Left ventricle myocardium superior (tissue), 1 donor: ENCODE data around the gene TXNL4A. TPM values are rescaled to one million over a fixed set of nuclear protein-coding genes. Genes with fewer than 3 reads are reported as not detected.

ENCODE experiments used
- ATAC-seq: fragments of 200-7000 bp; cut with Tn5 transposase; one replicate; pipeline ENCODE4 v1.9.1; 2020; ENCODE audit warnings: mild to moderate bottlenecking, moderate library complexity
- DNase-seq: peaks from one replicate; pipeline ENCODE4 v3.0.0-alpha.2; 2020
- intact Hi-C: fragments of 100-400 bp; cut with micrococcal nuclease; formaldehyde crosslinking; loops from one replicate; pipeline ENCODE4 v1.11.0; 2022
- total RNA-seq: library from RNA; stranded (reverse); fragmentation: NEBNext Ultra II Directional; extraction: Animal tissue kit (Norgen Biotek cat#: 25700); gene quantifications from one replicate; pipeline ENCODE4 v1.2.1, GENCODE V29; 2021
- donor health status: DM: no; HTN: yes; CAD: no; lungs with severe emphysema.

Gene TXNL4A
- total RNA-seq, 1 donor from 2014 or later: 91.0 TPM

DNA sequence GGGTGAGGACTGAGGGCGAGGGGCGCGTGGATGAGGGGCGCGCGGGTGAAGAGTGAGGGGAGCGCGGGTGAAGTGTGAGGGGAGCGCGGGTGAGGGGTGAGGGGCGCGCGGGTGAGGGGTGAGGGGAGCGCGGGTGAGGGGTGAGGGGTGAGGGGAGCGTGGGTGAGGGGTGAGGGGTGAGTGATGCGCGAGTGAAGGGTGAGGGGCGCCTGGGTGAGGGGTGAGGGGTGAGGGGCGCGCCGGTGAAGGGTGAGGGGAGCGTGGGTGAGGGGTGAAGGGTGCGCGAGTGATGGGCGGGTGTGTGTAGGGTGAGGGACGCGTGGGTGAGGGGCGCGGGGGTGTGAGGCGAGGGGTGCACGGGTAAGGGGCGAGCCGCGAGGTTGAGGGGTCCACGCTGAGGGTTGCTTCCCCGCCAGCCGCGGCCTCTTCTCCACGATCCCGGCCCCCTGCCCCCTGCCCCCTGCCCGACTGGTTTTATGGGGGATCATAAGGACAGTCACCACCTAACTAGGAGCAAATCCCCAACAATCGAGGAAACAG lies 35.8 kb downstream of the TXNL4A start:
- intact Hi-C loops: no loop called here
- no peak for DNase-seq
- ATAC-seq: no peak

DNA sequence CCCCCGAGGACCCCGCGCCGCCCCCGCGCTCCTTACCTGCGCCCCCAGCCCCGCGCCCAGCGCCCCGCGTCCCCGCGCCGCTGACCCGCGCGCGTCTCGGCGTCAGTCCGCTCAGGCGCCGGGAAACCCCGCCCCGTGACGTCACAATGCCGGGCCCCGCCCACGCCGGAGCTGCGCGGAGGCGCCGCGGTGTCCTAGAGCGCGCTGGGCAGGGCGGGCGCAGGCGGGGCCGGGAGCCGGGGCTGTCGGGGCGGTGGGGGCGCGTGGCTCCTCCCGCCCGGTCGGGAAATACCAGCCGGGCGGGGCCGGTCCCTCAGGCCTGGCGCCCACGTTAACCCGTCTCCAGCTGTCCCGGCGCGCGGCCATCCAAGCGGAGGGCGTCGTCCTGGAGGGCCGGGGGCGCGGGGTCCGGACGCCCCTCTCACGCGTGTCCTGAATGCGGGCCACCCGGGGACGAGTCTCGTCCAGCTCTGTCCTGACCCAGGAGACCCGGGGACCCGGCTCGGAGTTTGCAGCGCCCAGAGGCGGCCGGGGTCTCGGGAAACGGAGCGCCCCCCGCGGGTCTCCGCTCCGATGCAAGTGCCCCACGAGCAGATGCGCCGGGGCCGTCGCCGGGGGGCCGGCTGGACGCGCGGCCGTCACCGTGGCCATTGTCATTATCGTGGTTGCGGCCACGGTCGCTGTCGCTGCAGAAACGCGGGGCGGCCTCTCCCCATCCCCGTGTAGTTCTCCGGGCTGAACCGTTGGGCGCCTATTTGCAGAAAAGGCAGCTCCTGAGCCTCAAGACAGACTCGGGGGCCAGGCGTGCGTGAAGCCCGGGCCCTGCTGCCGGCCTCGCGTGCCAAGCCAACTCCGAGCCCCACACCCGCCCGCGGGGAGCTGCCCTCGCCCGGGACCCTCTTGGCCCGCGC lies 36.6 kb downstream of the TXNL4A start, which contains the start of gene SLC66A2:
TSS of gene SLC66A2 (minus strand) at position 109 of the 911 bp plus-strand sequence. CDS start 727 bp downstream, outside the sequence.
- DNase-seq (peak; percentile 97), ATAC-seq (peak; percentile 93)
- intact Hi-C loops: no loop called here

DNA sequence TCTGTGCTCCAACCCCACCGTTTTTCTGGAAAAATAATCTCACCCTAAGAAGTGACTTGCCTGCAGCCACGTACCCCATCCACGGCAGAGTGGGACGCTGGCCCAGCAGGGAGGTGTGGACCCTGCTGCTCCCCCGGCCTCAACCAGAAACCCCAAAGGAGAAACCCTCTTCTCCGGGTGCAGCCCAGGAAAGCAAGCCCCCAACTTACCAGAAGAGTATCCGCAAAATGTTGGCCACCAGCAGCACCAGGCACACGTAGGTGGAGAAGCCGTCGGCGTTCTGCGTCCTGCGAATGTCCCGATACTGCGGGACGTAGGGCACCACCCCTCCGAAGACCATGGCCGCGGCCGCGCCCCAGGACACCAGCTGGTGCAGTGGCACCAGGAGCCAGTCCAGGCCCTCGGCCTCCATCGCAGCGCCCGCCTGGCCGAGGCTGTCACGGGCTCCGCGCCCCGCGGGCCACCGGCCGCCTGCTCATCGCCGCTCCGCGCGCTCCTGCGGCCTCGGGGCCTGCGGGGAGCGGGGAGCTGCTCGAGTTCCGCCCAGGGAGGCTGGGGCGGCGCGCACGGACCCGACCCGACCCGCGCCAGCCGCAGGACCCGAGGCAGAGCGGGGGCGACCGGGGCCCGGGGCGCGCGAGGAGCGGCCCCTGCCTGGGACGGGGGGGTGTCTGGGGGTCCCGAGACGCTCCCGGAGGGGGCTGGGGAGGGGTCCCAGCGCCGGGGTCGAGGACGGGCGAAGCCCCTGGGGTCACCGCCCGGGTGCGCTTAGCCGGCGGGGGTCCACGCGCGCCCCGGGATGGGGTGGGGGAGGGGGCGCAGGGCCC lies 37.6 kb downstream of the TXNL4A start:
- ATAC-seq (peak; percentile 36), DNase-seq (peak; percentile 62)
- intact Hi-C loops: no loop called here

DNA sequence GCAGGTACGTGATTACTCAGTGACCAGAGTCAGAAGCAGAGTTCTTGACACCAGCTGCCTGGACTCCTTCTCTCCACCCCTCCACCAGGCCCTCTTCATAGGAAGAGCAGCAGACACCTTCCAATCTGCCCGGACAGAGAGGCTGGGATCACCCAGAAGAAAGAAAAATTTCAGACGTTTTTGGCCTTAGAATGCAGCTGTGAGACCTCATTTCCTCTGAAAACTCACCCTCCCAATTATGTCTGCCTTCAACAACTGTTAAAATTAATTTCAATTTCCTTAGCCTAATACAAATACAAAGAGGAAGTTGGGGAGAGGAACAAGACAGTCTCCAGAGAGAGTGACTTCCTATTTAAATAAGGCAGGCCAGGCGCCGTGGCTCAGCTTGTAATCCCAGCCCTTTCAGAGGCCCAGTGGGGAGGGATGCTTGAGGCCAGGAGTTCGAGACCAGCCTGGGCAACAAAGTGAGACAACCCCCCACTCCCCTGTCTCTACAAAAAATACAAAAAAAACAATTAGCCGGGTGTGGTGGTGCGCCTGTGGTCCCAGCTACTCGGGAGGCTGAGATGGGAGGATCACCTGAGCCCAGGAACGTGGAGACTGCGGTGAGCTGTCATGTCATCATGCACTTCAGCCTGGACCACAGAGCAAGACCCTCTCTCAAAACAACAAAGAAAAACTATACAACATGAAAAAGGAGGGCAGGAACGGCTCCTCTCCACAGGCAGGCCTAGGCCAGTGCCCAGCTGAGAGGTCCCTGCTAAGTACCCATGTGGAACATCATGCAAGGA lies 38.5 kb downstream of the TXNL4A start:
- intact Hi-C loops: no loop called here
- ATAC-seq (peak; percentile 10), DNase-seq (peak; percentile 66)

DNA sequence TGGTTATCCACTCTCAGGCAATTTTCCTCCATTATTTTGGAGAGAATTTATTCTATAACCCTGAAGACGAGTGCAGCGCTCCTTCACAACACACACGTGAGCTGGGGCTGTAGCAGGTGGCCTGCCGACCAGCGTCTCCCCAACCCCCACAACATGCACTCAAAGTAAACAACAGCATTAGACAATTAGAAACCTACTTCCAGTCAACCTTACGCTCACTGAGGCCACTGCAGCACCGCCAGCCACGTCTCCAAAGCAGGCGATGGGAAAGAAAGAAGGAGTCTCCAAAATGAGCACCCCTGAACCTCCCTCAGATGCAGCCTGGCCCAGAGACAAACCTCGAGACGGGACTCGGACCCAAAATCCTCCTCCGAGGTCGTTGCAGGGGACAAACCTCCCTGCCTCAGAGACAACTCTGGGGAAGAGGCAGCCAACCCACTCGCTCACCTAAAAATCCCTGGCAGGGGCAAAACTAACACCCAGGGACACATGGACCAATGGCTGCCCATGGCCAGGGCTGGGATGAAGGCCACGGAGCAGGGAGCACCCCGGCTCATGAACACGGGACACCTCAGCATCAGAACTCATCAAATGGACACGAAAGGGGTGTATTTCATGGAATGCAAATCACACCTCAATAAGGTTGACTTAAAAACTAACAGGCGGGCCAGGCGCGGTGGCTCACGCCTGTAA lies 39.5 kb downstream of the TXNL4A start:
- no peak for DNase-seq
- intact Hi-C loops: no loop called here

DNA sequence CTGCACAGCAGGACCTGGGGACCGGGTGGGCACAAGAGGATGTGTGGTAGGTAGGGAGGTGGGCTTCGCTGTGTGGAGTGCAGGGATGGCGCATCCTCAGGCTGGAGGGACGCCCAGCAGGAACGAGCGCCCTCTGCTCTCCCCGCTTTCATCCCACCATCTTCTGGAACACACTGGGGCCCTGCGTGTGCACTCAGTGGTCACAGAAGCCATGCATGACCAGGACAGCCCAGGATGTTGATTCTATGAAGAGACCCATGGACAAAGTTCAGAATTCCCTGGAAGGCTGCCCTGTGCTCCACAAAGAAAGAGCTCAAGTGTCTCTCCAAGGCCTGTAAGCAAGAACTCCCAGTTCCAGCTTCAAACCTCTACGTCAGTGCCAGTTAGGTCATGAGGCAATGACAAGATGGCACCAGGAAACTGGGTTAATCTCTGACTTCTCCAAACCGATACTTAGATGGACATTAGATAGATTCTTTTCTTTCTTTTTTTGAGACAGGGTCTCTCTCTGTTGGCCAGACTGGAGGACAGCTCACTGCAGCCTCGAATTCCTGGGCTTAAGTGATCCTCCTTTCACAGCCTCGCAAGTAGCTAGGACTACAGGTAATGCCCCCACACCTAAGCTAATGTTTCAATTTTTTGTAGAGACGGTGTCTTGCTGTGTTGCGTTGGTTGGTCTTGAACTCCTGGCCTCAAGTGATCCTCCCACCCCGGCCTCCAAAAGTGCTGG lies 40.3 kb downstream of the TXNL4A start:
- DNase-seq: no peak
- intact Hi-C loops: no loop called here
- no peak for ATAC-seq

More for the DNA sequence above, 39.5 kb downstream of the TXNL4A start:
- ATAC-seq: no peak

DNA sequence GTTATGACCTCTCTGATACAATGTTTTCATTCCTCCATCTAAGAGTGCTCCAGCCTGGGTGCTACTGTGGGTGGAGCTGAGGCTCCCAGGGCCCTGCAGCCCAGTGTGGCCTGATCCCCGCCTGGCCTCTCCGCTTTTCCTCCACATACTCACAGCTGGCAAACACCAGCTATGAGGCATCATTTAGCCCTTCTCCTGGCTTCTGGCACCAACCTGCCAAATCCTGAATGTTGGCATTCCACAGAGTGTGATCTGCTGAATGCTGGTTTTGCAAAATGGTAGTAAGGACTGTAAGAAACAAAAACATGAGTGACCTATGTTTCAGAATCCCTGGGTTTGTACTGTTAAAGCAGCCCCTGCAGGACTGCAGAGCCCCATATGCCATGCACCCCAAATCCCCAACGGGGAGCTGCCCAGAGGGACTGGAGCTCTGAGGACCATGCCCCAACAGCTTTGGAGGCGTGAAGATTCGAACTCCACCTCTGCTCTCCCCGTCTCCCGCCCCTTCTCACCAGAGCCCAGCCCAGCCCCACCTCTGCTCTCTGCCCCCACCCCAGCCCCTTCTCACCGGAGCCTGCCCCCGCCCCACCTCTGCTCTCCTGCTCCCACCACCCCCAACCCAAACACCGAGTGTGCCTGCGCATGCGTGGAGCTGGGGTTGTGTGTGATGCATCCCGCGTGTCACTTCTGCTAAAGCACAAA lies 41.2 kb downstream of the TXNL4A start:
- DNase-seq (no peak), ATAC-seq (no peak)
- intact Hi-C loops: no loop called here

DNA sequence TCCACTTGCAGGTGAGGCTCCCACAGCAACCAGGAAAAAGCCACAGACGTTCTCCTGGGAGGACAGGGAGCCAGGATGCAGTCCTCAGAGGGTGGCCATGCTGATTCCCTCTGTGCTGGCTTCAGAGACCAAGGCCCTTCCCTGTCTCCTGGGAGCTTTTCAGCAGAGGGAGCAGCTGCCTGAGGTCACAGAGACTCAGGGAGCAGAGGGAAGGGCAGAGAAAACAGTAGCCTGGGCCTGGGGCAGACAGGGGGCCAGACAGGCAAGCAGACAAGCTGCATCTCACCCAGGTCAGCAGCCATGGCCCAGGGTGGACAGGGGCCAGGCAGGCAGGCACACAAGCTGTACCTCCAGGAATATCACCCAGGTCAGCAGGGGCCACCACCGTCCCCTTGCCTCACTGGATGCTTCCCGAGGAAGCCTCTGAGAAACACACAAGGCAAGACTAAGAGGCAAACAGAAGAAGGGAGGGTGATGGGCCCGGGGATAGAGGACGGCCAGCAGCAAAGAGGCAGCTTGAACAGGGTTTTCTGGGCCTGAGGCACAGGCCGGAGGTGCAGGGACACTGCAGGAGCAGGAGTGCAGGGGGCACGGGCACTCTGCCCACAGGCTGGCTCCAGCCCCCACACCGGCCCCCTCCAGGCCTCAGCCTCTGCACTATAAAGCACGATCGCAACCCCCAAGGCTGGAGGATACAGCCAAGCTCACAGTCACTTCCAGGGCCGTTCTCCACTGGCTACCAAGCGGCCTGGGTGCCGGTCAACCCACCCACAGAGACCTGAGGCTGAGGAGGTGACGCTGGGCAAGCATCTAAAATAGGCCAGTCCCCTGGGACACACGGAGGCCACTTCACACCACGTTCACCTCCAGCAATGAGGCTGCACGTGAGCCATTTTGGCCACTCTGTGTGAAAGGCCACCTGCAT lies 43.0 kb downstream of the TXNL4A start:
- intact Hi-C loops: no loop called here
- ATAC-seq (no peak), DNase-seq (no peak)

DNA sequence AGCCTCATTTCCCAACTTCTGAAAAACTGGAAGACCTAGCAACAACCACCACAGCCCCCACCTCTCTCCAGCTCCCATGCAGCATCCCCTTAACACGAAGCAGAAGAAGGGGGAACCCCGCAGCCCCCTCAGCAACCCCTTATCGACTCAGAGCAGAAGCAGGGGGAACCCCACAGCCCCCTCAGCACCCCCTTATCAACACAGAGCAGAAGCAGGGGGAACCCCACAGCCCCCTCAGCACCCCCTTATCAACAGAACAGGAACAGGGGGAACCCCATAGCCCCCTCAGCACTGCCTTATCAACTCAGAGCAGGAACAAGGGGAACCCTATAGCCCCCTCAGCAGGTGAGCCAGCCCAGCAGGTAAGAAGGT lies 43.6 kb downstream of the TXNL4A start:
- ATAC-seq: no peak
- intact Hi-C loops: no loop called here
- no peak for DNase-seq

DNA sequence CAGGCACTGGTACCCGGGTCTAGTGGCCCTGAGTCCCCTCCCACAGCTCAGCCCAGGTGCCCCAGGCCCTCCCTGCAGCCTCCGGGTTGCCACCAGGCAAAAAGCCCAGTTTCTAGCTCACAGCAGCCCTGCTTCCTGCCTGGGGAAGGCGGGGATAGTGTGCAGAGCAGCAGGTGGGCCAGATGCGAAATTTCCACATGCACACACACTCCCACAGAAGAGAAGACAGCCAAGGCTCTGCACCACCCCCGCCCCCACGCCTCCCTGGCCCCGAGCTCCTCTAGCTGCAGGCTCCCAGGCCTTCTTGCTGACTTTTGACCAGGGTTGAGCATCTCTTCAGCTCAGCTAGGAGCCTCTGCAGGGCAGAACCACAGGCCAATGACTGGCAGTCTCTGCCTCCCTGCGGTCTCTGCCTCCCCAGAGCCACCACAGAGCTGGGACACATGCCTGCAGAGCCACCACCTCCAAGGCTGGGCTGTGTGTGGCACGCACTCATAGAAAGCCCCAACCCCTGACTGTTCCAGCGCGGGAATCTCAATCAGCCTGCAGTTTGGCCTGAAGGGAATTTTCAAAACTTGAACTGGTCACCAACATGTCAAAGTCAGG lies 44.1 kb downstream of the TXNL4A start:
- intact Hi-C loops: no loop called here
- DNase-seq: no peak
- ATAC-seq: peak; percentile 14

DNA sequence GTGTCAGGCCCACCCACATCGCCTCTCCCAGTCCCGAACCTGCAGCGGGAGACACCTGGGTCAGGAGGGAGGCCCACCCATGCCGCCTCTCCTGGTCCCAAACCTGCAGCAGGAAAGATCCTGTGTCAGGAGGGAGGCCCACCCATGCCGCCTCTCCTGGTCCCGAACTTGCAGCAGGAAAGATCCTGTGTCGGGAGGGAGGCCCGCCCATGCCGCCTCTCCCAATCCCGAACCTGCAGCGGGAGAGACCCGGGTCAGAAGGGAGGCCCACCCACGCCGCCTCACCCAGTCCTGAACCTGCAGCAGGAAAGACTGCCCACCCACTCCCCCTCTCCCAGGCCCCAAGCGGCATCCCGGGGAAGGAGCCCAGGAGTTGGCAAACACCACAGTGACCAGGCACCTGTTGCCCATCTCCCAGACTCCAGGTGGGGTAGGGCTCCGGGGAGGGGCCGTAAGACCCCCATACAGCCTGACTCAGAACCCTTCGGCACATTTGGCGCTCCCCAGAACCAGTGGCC lies 44.7 kb downstream of the TXNL4A start:
- DNase-seq (no peak), ATAC-seq (no peak)
- intact Hi-C loops: no loop called here

DNA sequence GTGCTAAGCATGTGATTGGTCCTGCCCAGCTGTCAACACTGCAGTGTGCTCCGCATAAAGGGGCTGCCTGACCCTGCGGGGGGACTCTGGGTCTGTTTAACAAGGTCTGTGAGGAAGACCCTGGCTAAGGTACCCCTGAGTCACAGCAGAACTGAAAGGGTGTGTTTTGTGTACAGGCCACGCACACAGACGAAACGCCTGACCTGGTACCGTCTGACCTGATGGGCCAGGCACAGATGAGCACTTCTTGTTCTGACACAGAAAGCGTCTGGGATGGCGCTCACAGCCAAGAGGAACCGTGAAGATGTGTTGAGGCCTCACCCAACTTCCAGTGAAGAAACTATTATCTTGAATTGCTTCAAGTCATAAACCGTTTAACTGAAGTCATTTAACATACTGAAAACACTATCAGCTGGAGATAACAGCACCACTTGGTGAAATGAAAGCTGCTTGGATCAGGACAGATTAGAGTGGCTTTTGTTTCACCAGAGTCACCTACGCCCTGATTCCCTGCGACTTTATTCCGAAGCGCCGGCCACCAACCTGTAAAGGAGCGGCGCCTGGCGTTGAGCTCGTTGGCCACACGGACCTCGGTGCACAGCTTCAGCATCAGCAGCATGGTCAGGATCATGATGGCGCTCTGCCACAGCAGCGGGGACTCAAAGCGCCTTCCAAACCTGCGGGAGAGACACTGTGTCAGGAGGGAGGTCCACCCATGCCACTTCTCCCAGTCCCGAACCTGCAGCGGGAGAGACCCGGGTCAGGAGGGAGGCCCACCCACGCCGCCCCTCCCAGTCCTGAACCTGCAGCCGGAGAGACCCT lies 45.4 kb downstream of the TXNL4A start:
- ATAC-seq (peak; percentile 27), DNase-seq (no peak)
- intact Hi-C loops: no loop called here

DNA sequence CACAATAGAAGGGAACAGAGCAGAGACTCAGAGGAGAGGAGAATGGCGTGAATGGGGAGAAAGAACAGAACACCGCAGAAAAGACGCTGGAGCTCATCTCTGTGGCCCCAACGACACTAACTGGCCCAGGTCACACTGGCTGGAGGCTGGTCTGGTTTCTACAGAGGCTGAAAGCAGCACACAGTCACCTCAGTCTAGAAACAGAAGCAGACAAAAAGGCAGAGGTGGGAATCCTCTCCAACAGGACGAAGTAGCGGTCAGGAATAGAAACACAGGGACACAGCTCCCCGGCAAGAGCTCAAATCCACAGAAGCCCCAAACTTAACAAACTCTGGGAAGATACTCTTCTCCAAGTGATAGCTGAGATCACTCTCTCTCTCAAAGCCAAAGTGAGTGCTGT lies 46.2 kb downstream of the TXNL4A start:
- intact Hi-C loops: no loop called here
- no peak for DNase-seq

DNA sequence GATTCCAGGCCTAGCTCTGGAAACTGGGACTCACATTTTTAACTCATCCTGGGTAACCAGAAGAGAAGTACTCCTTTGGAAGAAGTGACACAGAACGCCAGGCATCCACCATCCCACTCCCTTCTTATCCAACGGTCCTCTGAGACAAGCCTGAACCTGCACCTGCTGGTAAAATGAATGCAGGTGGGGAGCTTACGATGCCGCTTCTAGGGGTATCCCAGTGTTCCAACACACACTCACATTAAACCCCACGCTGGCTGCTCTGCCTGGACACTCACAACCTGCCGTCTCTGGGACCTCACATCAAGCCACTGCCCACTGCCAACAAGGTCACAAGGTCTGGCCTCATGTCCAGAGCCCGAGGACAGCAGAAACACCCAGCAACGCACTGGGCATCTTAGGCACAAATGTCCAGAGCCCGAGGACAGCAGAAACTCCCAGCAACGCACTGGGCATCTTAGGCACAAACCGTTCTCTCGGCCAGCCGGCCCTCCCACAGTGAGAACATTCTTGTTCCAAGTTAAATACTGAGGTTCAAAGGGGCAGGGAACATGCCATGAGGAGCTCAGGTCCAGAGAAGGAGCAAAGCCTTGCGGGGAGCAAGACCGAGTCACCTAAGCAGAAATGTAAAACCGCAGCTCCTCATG lies 46.8 kb downstream of the TXNL4A start:
- ATAC-seq (no peak), DNase-seq (no peak)
- intact Hi-C loops: no loop called here

More for the DNA sequence above, 46.2 kb downstream of the TXNL4A start:
- ATAC-seq: peak; percentile 22
